Smooth muscle cell of trachea (primary cell): ENCODE measurements around the gene HIGD1C. TPM values are rescaled to one million over a fixed set of nuclear protein-coding genes. Genes with fewer than 3 reads are reported as not detected.

ENCODE experiments used
- total RNA-seq: library from RNA; depleted of rRNA; stranded (reverse); fragments of >200 nt; gene quantifications from 2 replicates; pipeline ENCODE4 v1.2.1, GENCODE V29; 2014

HIGD1C gene
- total RNA-seq: not detected in 2 replicates

DNA sequence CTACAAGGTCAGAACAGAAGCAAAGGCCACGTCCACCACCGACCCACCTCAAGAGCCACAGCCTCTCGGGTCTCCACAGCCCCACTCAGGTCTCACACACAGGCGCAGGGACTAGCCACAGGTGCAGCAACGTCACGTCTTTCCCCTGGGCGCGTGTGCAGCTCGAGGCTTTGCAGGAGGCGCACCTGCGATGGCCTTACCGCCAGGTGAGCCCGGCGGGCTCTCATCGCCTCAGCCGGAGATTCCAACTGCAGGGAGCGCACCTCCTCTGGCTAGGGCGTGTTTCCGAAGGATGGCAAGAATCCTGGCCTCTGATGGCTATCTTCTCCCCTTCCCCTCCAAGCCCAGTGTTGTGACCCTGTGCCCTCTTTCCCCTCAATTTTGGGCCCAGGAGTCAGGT is at the start of gene HIGD1C:
TSS of gene HIGD1C (plus strand) at position 35 of the 400 bp plus-strand sequence. CDS start 1,455 bp downstream, outside the sequence.

Other genes starting within 250 kb of the HIGD1C start
- 20.7 and 23.0 TPM in 2 replicates for gene ATF1, start 188.4 kb upstream of the HIGD1C start, total RNA-seq
- not detected in 2 replicates for gene TMPRSS12, start 109.6 kb upstream of the HIGD1C start, total RNA-seq
- gene SLC11A2, start 73.8 kb downstream of the HIGD1C start, total RNA-seq: 62.7 and 84.5 TPM in 2 replicates
- 54.3 and 65.2 TPM in 2 replicates for gene LETMD1, start 95.8 kb downstream of the HIGD1C start, total RNA-seq
- 21.7 and 23.8 TPM in 2 replicates for gene CSRNP2, start 131.1 kb downstream of the HIGD1C start, total RNA-seq
- gene TFCP2, start 220.6 kb downstream of the HIGD1C start, total RNA-seq: 9.9 and 16.1 TPM in 2 replicates